Measurements from ENCODE around the gene INHBC. TPM values are rescaled to one million over a fixed set of nuclear protein-coding genes. Genes with fewer than 3 reads are reported as not detected.
A peak's percentile ranks its signal among the peaks of the same experiment; 100 is the strongest.

The INHBC gene
- polyA plus RNA-seq, 1 of the 3 experiments (the other 2 are of a cell fraction), result 0.08 TPM

- POLR2A ChIA-PET, result interaction anchor here (1.3 kb wide), 1 partner anchor 45 kb away, joined by 6 read pairs; the partner anchor contains the start of gene DDIT3
Observed at GRCh38 chr12:57474862-57475261, 40.3 kb downstream of the INHBC start.

More at GRCh38 chr12:57474862-57475261, 40.3 kb downstream of the INHBC start:
- H3K27ac ChIP-seq (ENCODE audit: low read depth in 2 of 2, low read length in 1 of 2), result no peak overlapping the region
- CTCF ChIA-PET, result interaction anchor here (0.6 to 4.8 kb wide), 10 partner anchors 10 to 211 kb away, joined by 3 to 67 read pairs (median 3); partner anchors contain the start of genes DDIT3, GLI1 and MARS1
- no peak overlapping the region for H2AFZ ChIP-seq (ENCODE audit: low read depth)
- H4K20me1 ChIP-seq (ENCODE audit: insufficient read depth), result no peaks in the 10 kb centered on the region
- H3K4me1 ChIP-seq (ENCODE audit: control insufficient read depth in 1 of 2, insufficient read depth in 2 of 2, low read depth in 1 of 2, low read length in 1 of 2), result peaks cover 0 to 10% of the 10 kb centered on the region in 2 experiments; a peak in 3 of 4 replicates
- H3K9me3 ChIP-seq, result no peaks in the 10 kb centered on the region
- no peak for DNase-seq
- H3K9me2 ChIP-seq, result no peaks in the 10 kb centered on the region
- no peak overlapping the region for H3K4me3 ChIP-seq (ENCODE audit: low read depth in 2 of 2, low read length in 1 of 2)
- H3K9ac ChIP-seq, result no peak overlapping the region
- no peaks in the 10 kb centered on the region for H3K79me2 ChIP-seq (ENCODE audit: insufficient read depth)
- peak overlapping the region; percentile 82 for H3K4me2 ChIP-seq
- TF ChIP-seq CHD2 (IDR thresholded peaks at IDR 0.05; ENCODE audit: low read length, partially characterized antibody) (no peak), MXI1 (IDR thresholded peaks at IDR 0.05; ENCODE audit: low read depth, low read length) (no peak), YY1 (IDR thresholded peaks at IDR 0.05; ENCODE audit: low read depth) (no peak), EZH2phosphoT487 (IDR thresholded peaks at IDR 0.05; ENCODE audit: borderline replicate concordance, low read depth) (no peak), RAD21 (IDR thresholded peaks at IDR 0.05; ENCODE audit: low read length) (no peak), TAF1 (IDR thresholded peaks at IDR 0.05; ENCODE audit: borderline replicate concordance, low read depth, low read length) (no peak), GABPA (IDR thresholded peaks at IDR 0.05; ENCODE audit: low read depth) (no peak), PBX3 (IDR thresholded peaks at IDR 0.05) (no peak), FOXM1 (IDR thresholded peaks at IDR 0.05; ENCODE audit: low read depth) (no peak), SMC3 (IDR thresholded peaks at IDR 0.05; ENCODE audit: low read depth, low read length) (no peak), POLR2AphosphoS5 (IDR thresholded peaks at IDR 0.05; ENCODE audit: low read depth, low read length) (no peak), ZBTB33 (IDR thresholded peaks at IDR 0.05; ENCODE audit: borderline replicate concordance, low read depth) (no peak), GATA2 (CRISPR knock-in tag; IDR thresholded peaks at IDR 0.05) (no peak), USF1 (IDR thresholded peaks at IDR 0.05; ENCODE audit: borderline replicate concordance, low read depth) (no peak), MEF2A (IDR thresholded peaks at IDR 0.05; ENCODE audit: borderline replicate concordance, low read depth) (no peak), SIN3A (IDR thresholded peaks at IDR 0.05; ENCODE audit: borderline replicate concordance, low read depth, low read length) (no peak)
- no peaks in the 10 kb centered on the region for H3K36me3 ChIP-seq (replicated peaks in 1 of 2; ENCODE audit: control insufficient read depth in 1 of 2, insufficient read depth in 2 of 2, low read length in 1 of 2)
- 33% methylated on average over 6 of the region's 7 CpGs for WGBS (ENCODE audit: low lambda C conversion rate)
- H3K27me3 ChIP-seq (ENCODE audit: insufficient read depth), result peaks cover 67% of the 10 kb centered on the region
- no peaks in the 10 kb centered on the region for H3F3A ChIP-seq (replicated peaks; ENCODE audit: insufficient read depth)
